ENCODE data around the gene ZDHHC11. TPM values are rescaled to one million over a fixed set of nuclear protein-coding genes. Genes with fewer than 3 reads are reported as not detected.

The ZDHHC11 gene
- total RNA-seq, 2 donors from 2014 or later = 4.7 to 10.9 TPM

DNA sequence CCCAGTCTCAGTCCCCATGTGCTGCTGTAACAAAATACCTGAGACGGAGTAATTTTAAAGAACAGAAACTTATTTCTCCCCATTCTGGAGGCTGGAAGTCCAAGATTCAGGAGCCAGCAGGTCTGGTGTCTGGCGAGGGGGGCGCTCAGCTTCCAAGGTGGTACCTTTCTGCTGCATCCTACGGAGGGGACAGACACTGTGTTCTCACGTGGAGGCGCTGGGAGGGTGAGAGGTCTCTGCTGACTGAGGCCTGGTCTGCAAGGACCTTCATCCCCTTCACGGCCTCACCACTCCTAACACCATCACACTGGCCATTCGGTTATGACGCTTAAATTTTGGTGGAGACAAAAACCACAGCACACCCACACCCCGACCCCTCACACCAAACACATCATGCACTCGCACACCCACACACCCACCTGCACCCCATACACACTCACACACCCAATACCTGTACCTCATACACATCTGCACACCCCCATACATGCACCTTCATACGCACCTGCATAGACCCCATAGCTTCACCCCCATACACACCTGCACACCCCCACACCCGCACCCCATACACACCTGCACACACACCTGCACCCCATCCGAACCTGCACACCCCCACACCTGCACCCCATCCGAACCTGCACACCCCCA, 9.8 kb upstream of the ZDHHC11 start:
- Histone ChIP-seq H3K27ac (no peak overlapping the region), H3K9me3 (no peaks in the 10 kb centered on the region), H3K4me3 (no peak overlapping the region), H3K4me1 (peaks cover 9% of the 10 kb centered on the region), H3K27me3 (no peaks in the 10 kb centered on the region), H3K36me3 (replicated peaks in 1 of 2; ENCODE audit: insufficient read depth in 1 of 2, low read depth in 2 of 2) (peaks cover 6 to 13% of the 10 kb centered on the region in 2 donors)
- 90 to 95% methylated on average over 15 of the region's 15 CpGs for WGBS, 2 donors
- intact Hi-C loops (cut with DNase I) = no loop called here
- ATAC-seq = no peak
- DNase-seq = no peak
- TF ChIP-seq, protein P1, sequence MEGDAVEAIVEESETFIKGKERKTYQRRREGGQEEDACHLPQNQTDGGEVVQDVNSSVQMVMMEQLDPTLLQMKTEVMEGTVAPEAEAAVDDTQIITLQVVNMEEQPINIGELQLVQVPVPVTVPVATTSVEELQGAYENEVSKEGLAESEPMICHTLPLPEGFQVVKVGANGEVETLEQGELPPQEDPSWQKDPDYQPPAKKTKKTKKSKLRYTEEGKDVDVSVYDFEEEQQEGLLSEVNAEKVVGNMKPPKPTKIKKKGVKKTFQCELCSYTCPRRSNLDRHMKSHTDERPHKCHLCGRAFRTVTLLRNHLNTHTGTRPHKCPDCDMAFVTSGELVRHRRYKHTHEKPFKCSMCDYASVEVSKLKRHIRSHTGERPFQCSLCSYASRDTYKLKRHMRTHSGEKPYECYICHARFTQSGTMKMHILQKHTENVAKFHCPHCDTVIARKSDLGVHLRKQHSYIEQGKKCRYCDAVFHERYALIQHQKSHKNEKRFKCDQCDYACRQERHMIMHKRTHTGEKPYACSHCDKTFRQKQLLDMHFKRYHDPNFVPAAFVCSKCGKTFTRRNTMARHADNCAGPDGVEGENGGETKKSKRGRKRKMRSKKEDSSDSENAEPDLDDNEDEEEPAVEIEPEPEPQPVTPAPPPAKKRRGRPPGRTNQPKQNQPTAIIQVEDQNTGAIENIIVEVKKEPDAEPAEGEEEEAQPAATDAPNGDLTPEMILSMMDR (IDR thresholded peaks at IDR 0.05) = no peak
- no peak for TF ChIP-seq POLR2A (IDR thresholded peaks at IDR 0.05)

DNA sequence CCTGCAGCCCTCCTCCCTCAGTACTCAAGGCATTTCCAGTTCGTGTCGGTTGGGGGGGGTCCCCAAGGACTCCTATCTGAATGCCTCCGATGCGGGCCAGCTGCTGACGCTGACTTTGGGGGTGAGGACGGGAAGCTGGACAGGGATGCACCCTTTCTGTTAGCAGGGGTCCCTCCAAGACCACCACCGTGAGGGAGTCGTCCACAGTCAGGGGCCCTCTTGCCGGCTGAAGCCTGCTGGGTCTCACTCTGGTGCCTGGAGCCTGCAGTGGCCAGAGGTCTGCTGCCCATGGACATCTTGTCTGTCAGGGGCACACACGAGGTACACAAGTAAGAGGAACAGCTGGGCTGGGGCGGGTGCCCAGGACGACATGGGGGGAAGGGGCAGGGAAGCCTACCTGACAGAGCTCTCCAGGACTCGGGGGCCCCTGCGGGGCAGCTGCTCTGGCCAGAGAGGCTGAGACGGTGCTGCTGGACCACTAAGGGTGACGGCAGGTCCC, 9.1 kb upstream of the ZDHHC11 start:
- ATAC-seq (no peak), DNase-seq (no peak)
- Histone ChIP-seq H3K4me3 (no peak overlapping the region), H3K9me3 (no peaks in the 10 kb centered on the region), H3K27me3 (no peaks in the 10 kb centered on the region), H3K36me3 (replicated peaks in 1 of 2; ENCODE audit: insufficient read depth in 1 of 2, low read depth in 2 of 2) (peaks cover 6 to 8% of the 10 kb centered on the region in 2 donors), H3K27ac (no peak overlapping the region), H3K4me1 (peaks cover 9% of the 10 kb centered on the region)
- intact Hi-C loops (cut with DNase I) = no loop called here
- TF ChIP-seq, protein P1 (IDR thresholded peaks at IDR 0.05) = no peak
- no peak for TF ChIP-seq POLR2A (IDR thresholded peaks at IDR 0.05)
- 88 to 94% methylated on average over 4 to 16 of the region's 16 CpGs for WGBS, 2 donors

DNA sequence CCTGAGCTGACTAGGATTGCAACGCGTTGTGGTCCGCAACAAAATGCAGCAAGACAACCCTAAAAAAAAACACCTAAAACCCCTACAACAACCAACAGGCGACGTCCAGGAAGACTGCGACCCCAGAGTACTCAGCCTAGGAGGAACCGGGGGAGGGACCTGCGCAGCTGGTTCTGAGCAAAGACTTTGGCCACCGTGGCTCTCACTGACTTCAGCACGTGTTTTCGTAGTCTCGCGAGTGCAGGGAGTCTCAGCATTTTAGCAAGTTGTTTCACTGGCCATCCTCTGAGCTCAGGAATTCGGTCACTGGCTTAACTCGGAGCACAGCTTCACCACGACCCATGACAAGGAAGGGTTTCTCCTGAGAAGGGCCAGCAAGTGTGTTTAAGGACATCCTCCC, 8.6 kb upstream of the ZDHHC11 start:
- Histone ChIP-seq H3K4me3 (no peak overlapping the region), H3K9me3 (no peaks in the 10 kb centered on the region), H3K27ac (no peak overlapping the region), H3K36me3 (replicated peaks in 1 of 2; ENCODE audit: insufficient read depth in 1 of 2, low read depth in 2 of 2) (peaks cover 5 to 6% of the 10 kb centered on the region in 2 donors), H3K4me1 (peaks cover 9% of the 10 kb centered on the region), H3K27me3 (no peaks in the 10 kb centered on the region)
- intact Hi-C loops (cut with DNase I) = no loop called here
- ATAC-seq = no peak
- 77 to 83% methylated on average over 16 of the region's 16 CpGs for WGBS, 2 donors
- no peak for DNase-seq
- TF ChIP-seq POLR2A (IDR thresholded peaks at IDR 0.05) = no peak
- TF ChIP-seq, protein P1 (IDR thresholded peaks at IDR 0.05) = no peak

DNA sequence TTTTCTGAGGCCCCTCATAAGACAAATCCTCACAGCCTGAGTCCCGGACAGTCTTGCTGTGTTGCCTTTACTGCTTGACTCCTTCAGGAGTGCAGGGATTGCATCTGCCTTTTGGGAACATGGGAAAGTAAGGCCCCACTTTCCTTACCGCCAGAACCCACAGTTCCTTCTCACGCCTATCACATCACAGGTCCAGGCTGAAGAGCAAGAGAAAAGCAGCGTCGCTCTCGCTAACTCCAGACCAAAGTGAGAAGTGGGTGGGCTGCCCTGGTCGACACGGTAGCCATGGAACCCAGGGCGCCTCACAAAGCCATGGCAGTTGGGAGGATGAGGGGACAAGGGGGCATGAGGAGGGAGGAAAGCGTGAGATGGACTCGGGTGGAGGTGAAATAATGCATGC, 7.9 kb upstream of the ZDHHC11 start:
- H3K9me3 ChIP-seq = no peaks in the 10 kb centered on the region
- WGBS, 2 donors = 85 to 90% methylated on average over 11 of the region's 11 CpGs
- ATAC-seq (no peak), DNase-seq (no peak)
- peaks cover 9% of the 10 kb centered on the region for H3K4me1 ChIP-seq
- H3K27me3 ChIP-seq = no peaks in the 10 kb centered on the region
- TF ChIP-seq, protein P1 (IDR thresholded peaks at IDR 0.05) = no peak
- TF ChIP-seq POLR2A (IDR thresholded peaks at IDR 0.05) = no peak
- H3K36me3 ChIP-seq (replicated peaks in 1 of 2; ENCODE audit: insufficient read depth in 1 of 2, low read depth in 2 of 2) = peaks cover 4% of the 10 kb centered on the region in 2 donors
- intact Hi-C loops (cut with DNase I) = no loop called here
- no peak overlapping the region for H3K27ac ChIP-seq
- H3K4me3 ChIP-seq = no peak overlapping the region
